Parathyroid adenoma (tissue), 2 donors: ENCODE results near the gene ANO9.

Experiments
- H2AFZ ChIP-seq: fragments of 300-600 bp; sonication (generic); one replicate; pipeline ENCODE4 v1.7.0; 2017; ENCODE audit warnings: antibody characterized with exemption, mild to moderate bottlenecking
- H3K27ac ChIP-seq: fragments of 300-600 bp; sonication (generic); one replicate; pipeline ENCODE4 v1.7.0; 2017
- H3K27me3 ChIP-seq: fragments of 300-600 bp; sonication (generic); one replicate; pipeline ENCODE4 v1.7.0; 2017; ENCODE audit warnings: low read length; ENCODE audit not compliant: control insufficient read depth, insufficient read depth
- H3K36me3 ChIP-seq: fragments of 300-600 bp; sonication (generic); one replicate; pipeline ENCODE4 v1.7.0; 2017; ENCODE audit warnings: low read length; ENCODE audit not compliant: control insufficient read depth, insufficient read depth
- H3K4me1 ChIP-seq: fragments of 300-600 bp; sonication (generic); one replicate; pipeline ENCODE4 v1.7.0; 2017; ENCODE audit warnings: control low read depth
- H3K4me2 ChIP-seq: fragments of 300-600 bp; sonication (generic); one replicate; pipeline ENCODE4 v1.7.0; 2017; ENCODE audit warnings: low read length
- H3K4me3 ChIP-seq: fragments of 300-600 bp; sonication (generic); one replicate; pipeline ENCODE4 v1.7.0; 2017; ENCODE audit warnings: low read depth, low read length
- H3K79me2 ChIP-seq: fragments of 300-600 bp; sonication (generic); one replicate; pipeline ENCODE4 v1.7.0; 2017; ENCODE audit warnings: control low read depth
- H3K9ac ChIP-seq: fragments of 300-600 bp; sonication (generic); one replicate; pipeline ENCODE4 v1.7.0; 2017; ENCODE audit warnings: mild to moderate bottlenecking
- H3K9me3 ChIP-seq: fragments of 300-600 bp; sonication (generic); one replicate; pipeline ENCODE4 v1.7.0; 2017; ENCODE audit warnings: low read length; ENCODE audit not compliant: control insufficient read depth
- CTCF ChIP-seq: fragments of 300-600 bp; sonication (generic); IDR thresholded peaks from one replicate; pipeline ENCODE4 v1.7.0; 2017; ENCODE audit warnings: antibody characterized with exemption, mild to moderate bottlenecking
- donor health status: primary hyperparathyroidism.

The ANO9 gene

GRCh38 chr11:475941-476340 is 34.1 kb upstream of the ANO9 start:
- TF ChIP-seq CTCF, result no peak
- no peaks in the 10 kb centered on the region for H3K9me3 ChIP-seq
- H3K9ac ChIP-seq, result no peak overlapping the region
- H3K36me3 ChIP-seq, result no peaks in the 10 kb centered on the region
- no peak overlapping the region for H3K27ac ChIP-seq
- no peaks in the 10 kb centered on the region for H3K4me1 ChIP-seq
- H3K4me3 ChIP-seq, result no peak overlapping the region
- H3K4me2 ChIP-seq, result no peak overlapping the region
- peaks cover 8% of the 10 kb centered on the region for H3K79me2 ChIP-seq
- H2AFZ ChIP-seq, result no peak overlapping the region
- no peaks in the 10 kb centered on the region for H3K27me3 ChIP-seq

GRCh38 chr11:474914-475506 is 33.2 kb upstream of the ANO9 start:
- no peak overlapping the region for H3K9ac ChIP-seq

GRCh38 chr11:473962-474785 is 32.4 kb upstream of the ANO9 start:
- TF ChIP-seq CTCF, result no peak
- H3K79me2 ChIP-seq, result peaks cover 7% of the 10 kb centered on the region
- no peak overlapping the region for H3K27ac ChIP-seq
- H3K36me3 ChIP-seq, result no peaks in the 10 kb centered on the region
- no peak overlapping the region for H2AFZ ChIP-seq
- no peak overlapping the region for H3K9ac ChIP-seq
- no peaks in the 10 kb centered on the region for H3K9me3 ChIP-seq
- H3K4me3 ChIP-seq, result no peak overlapping the region
- no peaks in the 10 kb centered on the region for H3K27me3 ChIP-seq
- H3K4me2 ChIP-seq, result no peak overlapping the region
- H3K4me1 ChIP-seq, result peaks cover 6% of the 10 kb centered on the region

More at GRCh38 chr11:474914-475506, 33.2 kb upstream of the ANO9 start:
- Histone ChIP-seq H3K79me2 (peaks cover 7% of the 10 kb centered on the region), H3K4me1 (peaks cover 3% of the 10 kb centered on the region), H3K4me3 (no peak overlapping the region), H3K27ac (no peak overlapping the region), H2AFZ (no peak overlapping the region), H3K4me2 (no peak overlapping the region), H3K9me3 (no peaks in the 10 kb centered on the region), H3K36me3 (no peaks in the 10 kb centered on the region), H3K27me3 (no peaks in the 10 kb centered on the region)
- TF ChIP-seq CTCF, result no peak

GRCh38 chr11:473415-473814 is 31.6 kb upstream of the ANO9 start:
- H3K4me1 ChIP-seq, result peaks cover 9% of the 10 kb centered on the region
- H3K4me3 ChIP-seq, result no peak overlapping the region
- no peak overlapping the region for H3K9ac ChIP-seq
- no peak for TF ChIP-seq CTCF
- H3K4me2 ChIP-seq, result no peak overlapping the region
- no peak overlapping the region for H3K27ac ChIP-seq
- H3K36me3 ChIP-seq, result no peaks in the 10 kb centered on the region
- peaks cover 7% of the 10 kb centered on the region for H3K79me2 ChIP-seq
- H3K27me3 ChIP-seq, result no peaks in the 10 kb centered on the region
- H3K9me3 ChIP-seq, result no peaks in the 10 kb centered on the region
- H2AFZ ChIP-seq, result no peak overlapping the region
